PC-3 (cell line): Measurements from ENCODE around the gene SCN1B. TPM values are rescaled to one million over a fixed set of nuclear protein-coding genes. Genes with fewer than 3 reads are reported as not detected.

Experiments
- ATAC-seq: fragments of 200-7000 bp; cut with Tn5 transposase; 2 replicates; pipeline ENCODE4 v1.9.1; 2020; ENCODE audit warnings: mild to moderate bottlenecking, moderate library complexity
- BruUV-seq: library from RNA; stranded (reverse); fragments of 400-500 nt; replicated peaks from 2 replicates; lab custom pipeline; 2021; lab: Mats Ljungman, UMichigan
- CTCF ChIA-PET: fragments of 300-600 bp; sonication (Branson Sonifier 250); formaldehyde crosslinking; loops from one replicate; lab custom pipeline; 2022; ENCODE audit warnings: antibody characterized with exemption; lab: Charles Lee
- POLR2A ChIA-PET: fragments of 300-600 bp; sonication (Branson Sonifier 250); formaldehyde crosslinking; loops from one replicate; lab custom pipeline; 2022; ENCODE audit warnings: antibody characterized with exemption; ENCODE audit not compliant: unreplicated experiment; lab: Charles Lee
- DNase-seq: peaks from one replicate; pipeline ENCODE4 v3.0.0-alpha.2; 2015
- H2AFZ ChIP-seq: fragments of 300-600 bp; sonication (generic); 2 replicates; pipeline ENCODE4 v1.6.0; 2016; ENCODE audit warnings: antibody characterized with exemption, low read length
- H3F3A ChIP-seq: fragments of 300-600 bp; sonication (generic); one replicate; pipeline ENCODE4 v1.6.0; 2017; ENCODE audit warnings: antibody characterized with exemption, low read length, control low read depth, mild to moderate bottlenecking; ENCODE audit not compliant: unreplicated experiment
- H3K27ac ChIP-seq: fragments of 300-600 bp; sonication (generic); 2 replicates; pipeline ENCODE4 v1.5.1; 2016; ENCODE audit warnings: mild to moderate bottlenecking, low read length
- H3K27me3 ChIP-seq: fragments of 300-600 bp; sonication (generic); 2 replicates; pipeline ENCODE4 v1.6.1; 2016; ENCODE audit warnings: low read length, mixed read lengths
- H3K36me3 ChIP-seq: fragments of 300-600 bp; sonication (generic); 2 replicates; pipeline ENCODE4 v1.6.1; 2016; ENCODE audit warnings: low read depth, mixed run types, low read length, mixed read lengths
- H3K4me1 ChIP-seq: fragments of 300-600 bp; sonication (generic); 2 replicates; pipeline ENCODE4 v1.5.1; 2016; ENCODE audit warnings: low read length; ENCODE audit not compliant: insufficient read depth
- H3K4me2 ChIP-seq: fragments of 300-600 bp; sonication (generic); 2 replicates; pipeline ENCODE4 v1.6.0; 2016; ENCODE audit warnings: low read length
- H3K4me3 ChIP-seq: fragments of 300-600 bp; sonication (generic); 2 replicates; pipeline ENCODE4 v1.5.1; 2016; ENCODE audit warnings: mild to moderate bottlenecking, low read length, mixed read lengths
- H3K79me2 ChIP-seq: fragments of 300-600 bp; sonication (generic); 2 replicates; pipeline ENCODE4 v1.6.1; 2017; ENCODE audit warnings: low read length, mixed read lengths
- H3K9ac ChIP-seq: fragments of 300-600 bp; sonication (generic); 2 replicates; pipeline ENCODE4 v1.6.0; 2016; ENCODE audit warnings: mild to moderate bottlenecking, low read length
- H3K9me2 ChIP-seq: fragments of 300-600 bp; sonication (generic); replicated peaks from 2 replicates; pipeline ENCODE4 v1.6.1; 2016; ENCODE audit warnings: mixed run types, low read length, mixed read lengths
- H3K9me3 ChIP-seq: fragments of 300-600 bp; sonication (generic); 2 replicates; pipeline ENCODE4 v1.6.1; 2016; ENCODE audit warnings: low read length, mixed read lengths
- H4K20me1 ChIP-seq: fragments of 300-600 bp; sonication (generic); 2 replicates; pipeline ENCODE4 v1.6.1; 2016; ENCODE audit warnings: low read length, mixed read lengths
- EZH2 ChIP-seq: fragments of 300-600 bp; sonication (generic); IDR thresholded peaks from one replicate; pipeline ENCODE4 v1.6.1; 2017; ENCODE audit warnings: antibody characterized with exemption, mild to moderate bottlenecking, low read length; ENCODE audit not compliant: unreplicated experiment
- EZH2phosphoT487 ChIP-seq: fragments of 300-600 bp; sonication (generic); IDR thresholded peaks from 2 replicates; pipeline ENCODE4 v1.6.1; 2018; ENCODE audit warnings: mild to moderate bottlenecking, antibody characterized with exemption, low read length, borderline replicate concordance
- intact Hi-C: fragments of 100-400 bp; cut with micrococcal nuclease; formaldehyde crosslinking; loops from 2 replicates; pipeline ENCODE4 v1.9.0; 2023
- total RNA-seq: library from RNA; depleted of rRNA; stranded (reverse); fragments of >200 nt; gene quantifications from 2 replicates; pipeline ENCODE4 v1.2.3, GENCODE V29; 2014
- TF ChIP-seq, protein P1 (sequence below): fragments of 300-600 bp; sonication (generic); conservative IDR thresholded peaks from 2 replicates; pipeline ENCODE4 v1.5.1; 2017; ENCODE audit warnings: antibody characterized with exemption, low read depth, mild to moderate bottlenecking, low read length

Gene SCN1B
- total RNA-seq, 1 experiment from 2014 or later = 1.7 TPM

DNA sequence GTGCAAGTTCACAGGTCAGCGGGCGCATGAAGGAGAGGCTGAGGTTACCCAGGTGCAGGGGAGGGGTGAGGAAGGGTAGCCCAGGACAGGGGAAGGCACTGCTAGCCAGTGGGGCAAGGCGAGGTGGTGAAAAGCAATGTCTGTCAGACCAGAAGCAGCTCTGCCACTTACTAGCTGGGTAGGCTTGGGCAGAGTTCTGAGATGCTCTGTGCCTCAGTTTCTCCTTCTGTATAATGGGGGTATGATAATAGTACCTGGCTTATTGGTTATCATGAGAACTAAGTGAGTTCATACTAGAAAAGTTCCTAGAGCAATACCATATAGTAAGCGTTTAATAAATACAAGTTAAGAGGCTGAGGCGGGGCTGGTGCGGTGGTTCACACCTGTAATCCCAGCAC lies 14.3 kb upstream of the SCN1B start:
- Histone ChIP-seq H3K4me1 (no peaks in the 10 kb centered on the region), H3K9me2 (no peaks in the 10 kb centered on the region), H3K79me2 (no peaks in the 10 kb centered on the region), H3K4me2 (no peak overlapping the region), H3K9me3 (no peaks in the 10 kb centered on the region), H2AFZ (no peak overlapping the region), H3F3A (no peaks in the 10 kb centered on the region), H3K27me3 (no peaks in the 10 kb centered on the region), H3K27ac (no peak overlapping the region), H3K4me3 (no peak overlapping the region), H3K36me3 (no peaks in the 10 kb centered on the region; the same call in 1 of the 2 replicates), H4K20me1 (no peaks in the 10 kb centered on the region), H3K9ac (no peak overlapping the region)
- ATAC-seq (no peak), DNase-seq (no peak)
- ChIA-PET POLR2A (no interaction called here), CTCF (no interaction called here)
- BruUV-seq = no TSS peak
- intact Hi-C loops = no loop called here
- TF ChIP-seq EZH2 = no peak
- no peak for TF ChIP-seq EZH2phosphoT487
- TF ChIP-seq, protein P1, sequence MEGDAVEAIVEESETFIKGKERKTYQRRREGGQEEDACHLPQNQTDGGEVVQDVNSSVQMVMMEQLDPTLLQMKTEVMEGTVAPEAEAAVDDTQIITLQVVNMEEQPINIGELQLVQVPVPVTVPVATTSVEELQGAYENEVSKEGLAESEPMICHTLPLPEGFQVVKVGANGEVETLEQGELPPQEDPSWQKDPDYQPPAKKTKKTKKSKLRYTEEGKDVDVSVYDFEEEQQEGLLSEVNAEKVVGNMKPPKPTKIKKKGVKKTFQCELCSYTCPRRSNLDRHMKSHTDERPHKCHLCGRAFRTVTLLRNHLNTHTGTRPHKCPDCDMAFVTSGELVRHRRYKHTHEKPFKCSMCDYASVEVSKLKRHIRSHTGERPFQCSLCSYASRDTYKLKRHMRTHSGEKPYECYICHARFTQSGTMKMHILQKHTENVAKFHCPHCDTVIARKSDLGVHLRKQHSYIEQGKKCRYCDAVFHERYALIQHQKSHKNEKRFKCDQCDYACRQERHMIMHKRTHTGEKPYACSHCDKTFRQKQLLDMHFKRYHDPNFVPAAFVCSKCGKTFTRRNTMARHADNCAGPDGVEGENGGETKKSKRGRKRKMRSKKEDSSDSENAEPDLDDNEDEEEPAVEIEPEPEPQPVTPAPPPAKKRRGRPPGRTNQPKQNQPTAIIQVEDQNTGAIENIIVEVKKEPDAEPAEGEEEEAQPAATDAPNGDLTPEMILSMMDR = no peak

DNA sequence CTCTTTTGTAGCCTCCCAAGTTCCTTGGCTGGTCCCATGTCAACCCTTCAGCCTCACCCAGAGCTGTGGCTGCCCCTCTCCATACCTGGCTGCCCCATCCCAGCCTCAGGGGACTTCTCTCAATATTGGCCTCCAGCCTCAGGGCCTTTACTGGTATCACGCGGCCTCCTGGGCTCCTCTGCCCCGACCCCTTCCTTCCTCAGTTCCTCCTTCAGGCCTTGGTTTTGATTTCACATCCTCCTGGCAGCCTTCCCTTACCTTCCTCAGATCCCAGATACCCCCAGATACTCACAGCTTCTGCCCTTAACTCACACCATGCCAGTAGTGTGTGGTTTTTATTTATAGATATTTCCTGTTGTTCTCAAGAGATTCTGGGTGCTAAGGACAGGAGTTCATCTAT lies 12.8 kb upstream of the SCN1B start:
- Histone ChIP-seq H3K27me3 (no peaks in the 10 kb centered on the region), H3K4me2 (no peak overlapping the region), H3K9ac (no peak overlapping the region), H3K79me2 (no peaks in the 10 kb centered on the region), H3K36me3 (no peaks in the 10 kb centered on the region; the same call in 1 of the 2 replicates), H4K20me1 (no peaks in the 10 kb centered on the region), H3K27ac (no peak overlapping the region), H3K9me3 (no peaks in the 10 kb centered on the region), H3K9me2 (no peaks in the 10 kb centered on the region), H3K4me3 (no peak overlapping the region), H3K4me1 (no peaks in the 10 kb centered on the region), H2AFZ (no peak overlapping the region), H3F3A (no peaks in the 10 kb centered on the region)
- ChIA-PET POLR2A (no interaction called here), CTCF (no interaction called here)
- no peak for DNase-seq
- BruUV-seq = no TSS peak
- intact Hi-C loops = no loop called here
- TF ChIP-seq EZH2phosphoT487 (no peak), EZH2 (no peak)
- TF ChIP-seq, protein P1 = no peak
- no peak for ATAC-seq

DNA sequence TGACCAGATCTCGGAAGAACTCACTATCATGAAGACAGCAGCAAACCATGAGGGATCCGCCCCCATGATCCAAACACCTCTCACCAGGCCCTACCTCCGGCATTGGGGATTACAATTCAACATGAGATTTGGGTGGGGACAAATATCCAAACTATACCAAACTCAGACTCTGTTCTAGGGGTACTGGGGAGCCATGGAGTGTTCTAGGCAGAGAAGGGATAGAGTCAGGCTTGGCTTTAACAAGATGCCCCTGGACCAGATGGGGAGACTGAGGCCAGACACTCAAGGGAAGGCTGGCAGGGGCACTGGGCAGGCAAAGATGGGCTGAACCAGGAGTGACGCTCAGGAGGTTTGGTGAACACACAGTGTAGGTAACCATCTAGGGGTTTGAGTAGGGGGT lies 11.9 kb upstream of the SCN1B start:
- Histone ChIP-seq H3K9me3 (no peaks in the 10 kb centered on the region), H3K36me3 (no peaks in the 10 kb centered on the region; the same call in 1 of the 2 replicates), H3K27ac (no peak overlapping the region), H4K20me1 (no peaks in the 10 kb centered on the region), H3K4me1 (no peaks in the 10 kb centered on the region), H2AFZ (no peak overlapping the region), H3K4me2 (no peak overlapping the region), H3K27me3 (no peaks in the 10 kb centered on the region), H3K4me3 (no peak overlapping the region), H3K79me2 (no peaks in the 10 kb centered on the region), H3F3A (no peaks in the 10 kb centered on the region), H3K9ac (no peak overlapping the region), H3K9me2 (no peaks in the 10 kb centered on the region)
- ATAC-seq (no peak), DNase-seq (no peak)
- POLR2A ChIA-PET = no interaction called here
- intact Hi-C loops = no loop called here
- no peak for TF ChIP-seq EZH2phosphoT487
- TF ChIP-seq, protein P1 = no peak
- TF ChIP-seq EZH2 = no peak
- no TSS peak for BruUV-seq
- CTCF ChIA-PET = no interaction called here
